Tibial nerve (tissue), 4 donors: ENCODE data around the gene LSP1.
"Not testable (repeated sequence)": the region's sequence is repeated elsewhere in the genome, so short reads cannot be mapped to it uniquely, and the experiment has no call there.

Experiments
- EP300 ChIP-seq, 2 donors: sonication (generic); formaldehyde crosslinking; IDR thresholded peaks; one replicate each; pipeline ENCODE4 v1.6.1; 2017; ENCODE audit warnings: antibody characterized with exemption in 2 of 2, mild to moderate bottlenecking in 1 of 2
- TF ChIP-seq, protein P1 (sequence below), 5 experiments: fragments of 200-600 bp in 3 of 5; fragments of 450-650 bp in 2 of 5; sonication (generic) in 3 of 5; IDR thresholded peaks; one replicate each; pipeline ENCODE4 v1.5.1; 2016 to 2019; ENCODE audit warnings: antibody characterized with exemption in 5 of 5, mild to moderate bottlenecking in 3 of 5, moderate library complexity in 2 of 5

DNA sequence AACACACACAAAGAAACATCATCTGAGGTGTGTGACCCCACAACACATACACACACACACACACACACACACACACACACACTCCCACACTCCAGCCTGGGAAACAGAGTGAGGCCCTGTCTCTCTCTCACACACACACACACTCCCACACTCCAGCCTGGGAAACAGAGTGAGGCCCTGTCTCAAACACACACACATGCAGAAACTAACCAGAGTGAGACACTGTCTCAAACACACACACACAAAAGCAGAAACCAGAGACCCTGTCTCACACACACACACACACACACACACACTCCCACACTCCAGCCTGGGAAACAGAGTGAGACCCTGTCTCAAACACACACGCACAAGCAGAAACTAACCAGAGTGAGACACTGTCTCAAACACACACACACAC is 86.9 kb downstream of the LSP1 start:
- TF ChIP-seq, protein P1, sequence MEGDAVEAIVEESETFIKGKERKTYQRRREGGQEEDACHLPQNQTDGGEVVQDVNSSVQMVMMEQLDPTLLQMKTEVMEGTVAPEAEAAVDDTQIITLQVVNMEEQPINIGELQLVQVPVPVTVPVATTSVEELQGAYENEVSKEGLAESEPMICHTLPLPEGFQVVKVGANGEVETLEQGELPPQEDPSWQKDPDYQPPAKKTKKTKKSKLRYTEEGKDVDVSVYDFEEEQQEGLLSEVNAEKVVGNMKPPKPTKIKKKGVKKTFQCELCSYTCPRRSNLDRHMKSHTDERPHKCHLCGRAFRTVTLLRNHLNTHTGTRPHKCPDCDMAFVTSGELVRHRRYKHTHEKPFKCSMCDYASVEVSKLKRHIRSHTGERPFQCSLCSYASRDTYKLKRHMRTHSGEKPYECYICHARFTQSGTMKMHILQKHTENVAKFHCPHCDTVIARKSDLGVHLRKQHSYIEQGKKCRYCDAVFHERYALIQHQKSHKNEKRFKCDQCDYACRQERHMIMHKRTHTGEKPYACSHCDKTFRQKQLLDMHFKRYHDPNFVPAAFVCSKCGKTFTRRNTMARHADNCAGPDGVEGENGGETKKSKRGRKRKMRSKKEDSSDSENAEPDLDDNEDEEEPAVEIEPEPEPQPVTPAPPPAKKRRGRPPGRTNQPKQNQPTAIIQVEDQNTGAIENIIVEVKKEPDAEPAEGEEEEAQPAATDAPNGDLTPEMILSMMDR (IDR thresholded peaks at IDR 0.05): not testable (repeated sequence)
- TF ChIP-seq EP300 (IDR thresholded peaks at IDR 0.05): not testable (repeated sequence)
